ENCODE measurements around the gene RIMBP2. TPM values are rescaled to one million over a fixed set of nuclear protein-coding genes. Genes with fewer than 3 reads are reported as not detected.

RIMBP2 gene
- total RNA-seq, 1 experiment from 2014 or later = 0.95 TPM

- no peak for DNase-seq (ENCODE audit: low spot score)
- Histone ChIP-seq H3K36me3 (ENCODE audit: insufficient read depth, low read length, poor library complexity, severe bottlenecking) (no peaks in the 10 kb centered on the region), H3K9me3 (ENCODE audit: low read depth, low read length, poor library complexity, severe bottlenecking) (peaks cover 3% of the 10 kb centered on the region), H3K27me3 (replicated peaks; ENCODE audit: insufficient read depth, low read depth, low read length, poor library complexity) (peaks cover 26% of the 10 kb centered on the region), H3K4me3 (ENCODE audit: low read depth, low read length, poor library complexity, severe bottlenecking) (no peak overlapping the region), H3K27ac (ENCODE audit: low read depth, low read length, poor library complexity, severe bottlenecking) (no peak overlapping the region), H3K4me1 (ENCODE audit: insufficient read depth, low read length, poor library complexity, severe bottlenecking) (no peaks in the 10 kb centered on the region)
- POLR2A ChIA-PET (ENCODE audit: low non-redundant PET) = no interaction called here
- intact Hi-C loops (cut with micrococcal nuclease; ENCODE audit: unreplicated experiment) = no loop called here
- CTCF ChIA-PET = no interaction called here
- TF ChIP-seq CTCF (conservative IDR thresholded peaks at IDR 0.05; ENCODE audit: low read depth, low read length) (no peak), EZH2 (IDR thresholded peaks at IDR 0.05; ENCODE audit: borderline replicate concordance, low read depth, low read length, poor library complexity, severe bottlenecking) (no peak)
- no TSS peak for BruUV-seq (replicated peaks)
Observed at GRCh38 chr12:130547480-130548155, 168.5 kb downstream of the RIMBP2 start.

- no peaks in the 10 kb centered on the region for H3K4me1 ChIP-seq (ENCODE audit: insufficient read depth, low read length, poor library complexity, severe bottlenecking)
- DNase-seq (ENCODE audit: low spot score) = no peak
- peaks cover 26% of the 10 kb centered on the region for H3K27me3 ChIP-seq (replicated peaks; ENCODE audit: insufficient read depth, low read depth, low read length, poor library complexity)
- H3K4me3 ChIP-seq (ENCODE audit: low read depth, low read length, poor library complexity, severe bottlenecking) = no peak overlapping the region
- BruUV-seq (replicated peaks) = no TSS peak
- peaks cover 3% of the 10 kb centered on the region for H3K9me3 ChIP-seq (ENCODE audit: low read depth, low read length, poor library complexity, severe bottlenecking)
- no peaks in the 10 kb centered on the region for H3K36me3 ChIP-seq (ENCODE audit: insufficient read depth, low read length, poor library complexity, severe bottlenecking)
- TF ChIP-seq EZH2 (IDR thresholded peaks at IDR 0.05; ENCODE audit: borderline replicate concordance, low read depth, low read length, poor library complexity, severe bottlenecking) = no peak
- no peak for TF ChIP-seq CTCF (conservative IDR thresholded peaks at IDR 0.05; ENCODE audit: low read depth, low read length)
- H3K27ac ChIP-seq (ENCODE audit: low read depth, low read length, poor library complexity, severe bottlenecking) = no peak overlapping the region
- intact Hi-C loops (cut with micrococcal nuclease; ENCODE audit: unreplicated experiment) = no loop called here
- ChIA-PET CTCF (no interaction called here), POLR2A (ENCODE audit: low non-redundant PET) (no interaction called here)
Observed at GRCh38 chr12:130546494-130546893, 169.6 kb downstream of the RIMBP2 start.

GRCh38 chr12:130545475-130545874 lies 170.6 kb downstream of the RIMBP2 start:
- TF ChIP-seq CTCF (conservative IDR thresholded peaks at IDR 0.05; ENCODE audit: low read depth, low read length) (no peak), EZH2 (IDR thresholded peaks at IDR 0.05; ENCODE audit: borderline replicate concordance, low read depth, low read length, poor library complexity, severe bottlenecking) (no peak)
- Histone ChIP-seq H3K27ac (ENCODE audit: low read depth, low read length, poor library complexity, severe bottlenecking) (no peak overlapping the region), H3K27me3 (replicated peaks; ENCODE audit: insufficient read depth, low read depth, low read length, poor library complexity) (peaks cover 26% of the 10 kb centered on the region), H3K9me3 (ENCODE audit: low read depth, low read length, poor library complexity, severe bottlenecking) (no peaks in the 10 kb centered on the region), H3K4me3 (ENCODE audit: low read depth, low read length, poor library complexity, severe bottlenecking) (no peak overlapping the region), H3K36me3 (ENCODE audit: insufficient read depth, low read length, poor library complexity, severe bottlenecking) (no peaks in the 10 kb centered on the region), H3K4me1 (ENCODE audit: insufficient read depth, low read length, poor library complexity, severe bottlenecking) (no peaks in the 10 kb centered on the region)
- POLR2A ChIA-PET (ENCODE audit: low non-redundant PET) = no interaction called here
- CTCF ChIA-PET = no interaction called here
- intact Hi-C loops (cut with micrococcal nuclease; ENCODE audit: unreplicated experiment) = no loop called here
- no peak for DNase-seq (ENCODE audit: low spot score)
- BruUV-seq (replicated peaks) = no TSS peak
